Measurements from ENCODE around the gene HELZ. TPM values are rescaled to one million over a fixed set of nuclear protein-coding genes. Genes with fewer than 3 reads are reported as not detected.

The HELZ gene
- total RNA-seq, 4 donors from 2014 or later = 14.7 to 122 (median 45.9) TPM

DNA sequence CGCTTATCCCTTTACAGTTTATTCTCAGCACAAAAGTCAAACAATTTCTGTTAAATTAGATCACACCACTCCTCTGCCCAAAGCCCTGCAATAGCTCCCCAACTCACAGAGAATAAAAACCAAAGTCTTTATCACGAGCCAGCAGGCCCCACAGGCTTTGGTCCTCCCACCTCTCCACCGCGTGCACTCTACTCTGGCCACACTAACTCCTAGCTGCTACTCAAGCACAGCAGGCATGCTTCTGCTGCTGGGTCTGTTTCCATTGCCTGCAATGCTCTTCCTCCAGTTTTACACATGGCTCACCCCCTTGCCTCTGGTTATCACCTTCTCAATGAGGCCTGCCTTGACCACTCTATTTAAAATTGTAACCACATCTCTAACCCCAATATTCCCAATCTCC lies 27.6 kb downstream of the HELZ start:
- intact Hi-C loops (cut with DNase I; ENCODE audit: low total_unique reads) = no loop called here
- DNase-seq = no peak
- Histone ChIP-seq H3K4me1 (no peaks in the 10 kb centered on the region), H3K9me3 (no peaks in the 10 kb centered on the region), H3K36me3 (no peaks in the 10 kb centered on the region), H3K27me3 (no peaks in the 10 kb centered on the region), H3K4me3 (no peak overlapping the region), H3K27ac (no peak overlapping the region)
- no peak for TF ChIP-seq POLR2A (IDR thresholded peaks at IDR 0.05)
- TF ChIP-seq, protein P1, sequence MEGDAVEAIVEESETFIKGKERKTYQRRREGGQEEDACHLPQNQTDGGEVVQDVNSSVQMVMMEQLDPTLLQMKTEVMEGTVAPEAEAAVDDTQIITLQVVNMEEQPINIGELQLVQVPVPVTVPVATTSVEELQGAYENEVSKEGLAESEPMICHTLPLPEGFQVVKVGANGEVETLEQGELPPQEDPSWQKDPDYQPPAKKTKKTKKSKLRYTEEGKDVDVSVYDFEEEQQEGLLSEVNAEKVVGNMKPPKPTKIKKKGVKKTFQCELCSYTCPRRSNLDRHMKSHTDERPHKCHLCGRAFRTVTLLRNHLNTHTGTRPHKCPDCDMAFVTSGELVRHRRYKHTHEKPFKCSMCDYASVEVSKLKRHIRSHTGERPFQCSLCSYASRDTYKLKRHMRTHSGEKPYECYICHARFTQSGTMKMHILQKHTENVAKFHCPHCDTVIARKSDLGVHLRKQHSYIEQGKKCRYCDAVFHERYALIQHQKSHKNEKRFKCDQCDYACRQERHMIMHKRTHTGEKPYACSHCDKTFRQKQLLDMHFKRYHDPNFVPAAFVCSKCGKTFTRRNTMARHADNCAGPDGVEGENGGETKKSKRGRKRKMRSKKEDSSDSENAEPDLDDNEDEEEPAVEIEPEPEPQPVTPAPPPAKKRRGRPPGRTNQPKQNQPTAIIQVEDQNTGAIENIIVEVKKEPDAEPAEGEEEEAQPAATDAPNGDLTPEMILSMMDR (IDR thresholded peaks at IDR 0.05) = no peak

DNA sequence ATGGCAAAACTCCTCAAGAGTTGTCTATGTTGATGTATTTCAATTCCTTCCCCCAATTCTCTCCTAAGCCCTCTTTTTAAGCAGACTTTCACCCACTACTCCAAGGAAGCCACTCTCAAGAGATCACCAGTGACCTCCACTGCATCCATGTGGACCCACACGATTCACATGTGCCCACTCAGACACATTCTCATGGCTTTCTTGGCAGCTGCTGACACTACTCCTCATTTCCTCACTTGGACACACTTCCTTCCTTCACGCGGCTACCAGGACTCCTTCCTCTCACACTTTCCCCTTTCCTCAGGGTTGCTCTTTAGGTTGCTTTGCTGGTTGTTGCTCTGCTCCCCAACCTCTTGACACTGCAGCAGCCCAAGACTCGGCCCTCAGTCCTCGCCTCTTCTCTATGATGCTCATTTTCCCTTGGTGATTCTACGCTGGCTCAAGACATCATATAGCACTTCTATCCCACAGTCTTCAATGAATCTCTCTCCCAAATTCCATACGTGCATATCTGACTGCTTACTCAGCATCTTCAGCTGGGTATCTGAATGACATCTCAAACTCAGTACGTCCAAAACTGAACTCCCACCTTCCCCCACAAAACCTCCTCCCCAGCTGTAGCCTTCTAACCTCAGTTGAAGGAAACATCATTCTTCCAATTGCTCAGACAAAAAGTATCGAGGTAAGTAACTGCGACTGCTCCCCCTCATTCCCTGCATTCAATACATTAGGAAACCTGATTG lies 28.2 kb downstream of the HELZ start:
- DNase-seq = no peak
- Histone ChIP-seq H3K36me3 (no peaks in the 10 kb centered on the region), H3K4me3 (no peak overlapping the region), H3K27me3 (no peaks in the 10 kb centered on the region), H3K9me3 (no peaks in the 10 kb centered on the region), H3K27ac (no peak overlapping the region), H3K4me1 (no peaks in the 10 kb centered on the region)
- TF ChIP-seq, protein P1 (IDR thresholded peaks at IDR 0.05) = no peak
- TF ChIP-seq POLR2A (IDR thresholded peaks at IDR 0.05) = no peak
- intact Hi-C loops (cut with DNase I; ENCODE audit: low total_unique reads) = no loop called here

DNA sequence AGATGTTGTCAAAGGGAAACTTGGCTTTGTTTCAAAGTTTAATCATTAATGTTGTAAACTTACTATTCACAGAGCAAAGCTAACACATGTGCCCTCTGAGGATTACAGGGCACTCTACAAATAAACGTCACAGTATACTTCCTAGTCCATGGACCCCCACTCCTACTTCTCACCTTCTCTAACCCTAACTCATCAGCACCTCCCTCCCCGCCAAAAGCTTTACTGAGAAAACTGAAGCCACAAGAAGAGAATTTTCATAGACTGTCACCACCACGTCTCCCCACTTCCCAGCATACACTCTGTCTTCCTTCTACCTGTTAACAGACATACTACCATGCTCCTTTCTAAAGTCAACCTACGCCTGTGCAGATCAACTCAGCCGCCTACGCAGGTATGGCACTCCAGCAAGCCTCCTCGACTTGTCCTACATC lies 29.0 kb downstream of the HELZ start:
- no peak overlapping the region for H3K4me3 ChIP-seq
- DNase-seq = no peak
- H3K4me1 ChIP-seq = no peaks in the 10 kb centered on the region
- no peaks in the 10 kb centered on the region for H3K27me3 ChIP-seq
- no peaks in the 10 kb centered on the region for H3K9me3 ChIP-seq
- no peak for TF ChIP-seq POLR2A (IDR thresholded peaks at IDR 0.05)
- TF ChIP-seq, protein P1 (IDR thresholded peaks at IDR 0.05) = no peak
- no peaks in the 10 kb centered on the region for H3K36me3 ChIP-seq
- no peak overlapping the region for H3K27ac ChIP-seq
- intact Hi-C loops (cut with DNase I; ENCODE audit: low total_unique reads) = no loop called here

DNA sequence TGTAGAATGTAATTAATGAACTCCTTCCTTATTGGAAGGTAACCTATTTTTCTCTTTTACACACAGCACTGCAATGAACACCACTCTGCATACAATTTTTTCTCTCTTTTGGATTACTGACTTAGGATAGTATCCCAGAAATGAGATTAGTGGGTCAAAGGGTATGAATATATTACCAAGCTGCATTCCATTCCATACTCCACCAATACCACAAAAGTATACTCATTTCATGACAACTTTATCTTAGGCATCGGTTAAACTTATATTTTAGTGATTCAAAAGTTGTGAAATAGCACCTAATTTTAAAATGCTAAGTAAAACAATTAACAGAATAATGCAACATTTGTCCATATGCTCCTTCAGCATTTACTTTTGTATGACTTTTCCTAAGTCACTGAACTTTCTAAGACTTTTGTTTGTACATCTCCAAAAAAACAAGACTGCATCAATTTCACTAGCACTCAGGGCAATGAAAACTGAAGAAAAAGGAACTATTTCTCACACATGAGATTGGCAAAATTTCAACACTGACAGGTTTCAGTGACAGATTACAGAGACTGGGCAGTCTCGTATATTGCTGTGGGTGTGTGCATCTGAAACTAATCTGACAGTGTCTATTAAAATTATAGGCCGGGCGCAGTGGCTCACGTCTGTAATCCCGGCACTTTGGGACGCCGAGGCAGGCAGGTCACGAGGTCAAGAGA lies 32.1 kb downstream of the HELZ start:
- Histone ChIP-seq H3K4me3 (no peak overlapping the region), H3K27ac (no peak overlapping the region), H3K27me3 (no peaks in the 10 kb centered on the region), H3K4me1 (no peaks in the 10 kb centered on the region), H3K9me3 (no peaks in the 10 kb centered on the region), H3K36me3 (no peaks in the 10 kb centered on the region)
- TF ChIP-seq, protein P1 (IDR thresholded peaks at IDR 0.05) = no peak
- TF ChIP-seq POLR2A (IDR thresholded peaks at IDR 0.05) = no peak
- no peak for DNase-seq
- intact Hi-C loops (cut with DNase I; ENCODE audit: low total_unique reads) = no loop called here

DNA sequence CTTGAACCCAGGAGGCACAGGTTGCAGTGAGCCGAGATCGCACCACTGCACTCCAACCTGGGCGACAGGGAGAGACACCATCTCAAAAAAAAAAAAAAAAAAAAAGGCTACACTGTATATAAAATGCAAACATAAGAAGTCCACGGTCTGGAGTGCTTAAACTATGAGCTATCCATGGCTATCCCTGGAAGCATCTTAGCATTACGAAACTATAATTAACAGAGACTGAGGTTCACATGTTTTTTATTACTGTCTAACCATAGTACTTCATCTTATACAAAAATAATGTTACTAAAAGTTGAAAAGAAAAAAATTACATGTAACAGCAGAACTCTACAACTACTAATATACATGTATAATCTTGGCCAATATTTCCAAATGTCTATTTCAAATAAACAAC lies 32.8 kb downstream of the HELZ start:
- Histone ChIP-seq H3K4me1 (no peaks in the 10 kb centered on the region), H3K27me3 (no peaks in the 10 kb centered on the region), H3K4me3 (no peak overlapping the region), H3K36me3 (no peaks in the 10 kb centered on the region), H3K9me3 (no peaks in the 10 kb centered on the region), H3K27ac (no peak overlapping the region)
- TF ChIP-seq, protein P1 (IDR thresholded peaks at IDR 0.05) = no peak
- TF ChIP-seq POLR2A (IDR thresholded peaks at IDR 0.05) = no peak
- intact Hi-C loops (cut with DNase I; ENCODE audit: low total_unique reads) = no loop called here
- DNase-seq = no peak
